Ishikawa (cell line): ENCODE data around the gene CEP126.

Source experiments
- MAX ChIP-seq: IDR thresholded peaks from 2 replicates; pipeline ENCODE4 v1.6.1; 2012
- NFIC ChIP-seq: IDR thresholded peaks from 2 replicates; pipeline ENCODE4 v1.6.1; 2012
- USF1 ChIP-seq: IDR thresholded peaks from 2 replicates; pipeline ENCODE4 v1.6.1; 2012
- YY1 ChIP-seq: IDR thresholded peaks from 2 replicates; pipeline ENCODE4 v1.6.1; 2012; ENCODE audit warnings: low read depth

- TF ChIP-seq NFIC (no peak), USF1 (no peak), YY1 (no peak), MAX (no peak)
Measured at GRCh38 chr11:101940901-101941520, 26.2 kb downstream of the CEP126 start.
